Endodermal cell (in vitro differentiated cells): Measurements from ENCODE around the gene PPP4R1. TPM values are rescaled to one million over a fixed set of nuclear protein-coding genes. Genes with fewer than 3 reads are reported as not detected.

Source experiments
- DNase-seq: peaks from one replicate; pipeline ENCODE4 v3.0.0-alpha.2; 2017
- H3K27ac ChIP-seq: 2 replicates; pipeline ENCODE4 v1.5.1; 2013; ENCODE audit warnings: mild to moderate bottlenecking, low read depth, low read length, moderate library complexity
- H3K27me3 ChIP-seq: 2 replicates; pipeline ENCODE4 v1.6.1; 2013; ENCODE audit warnings: mild to moderate bottlenecking, low read length, moderate library complexity; ENCODE audit not compliant: insufficient read depth, control insufficient read depth, poor library complexity, severe bottlenecking
- H3K36me3 ChIP-seq: 2 replicates; pipeline ENCODE4 v1.7.0; 2013; ENCODE audit warnings: mild to moderate bottlenecking, low read length, moderate library complexity; ENCODE audit not compliant: control insufficient read depth, insufficient read depth
- H3K4me1 ChIP-seq: one replicate; pipeline ENCODE4 v1.7.0; 2013; ENCODE audit warnings: low read length; ENCODE audit not compliant: control insufficient read depth, insufficient read depth
- H3K4me3 ChIP-seq: 2 replicates; pipeline ENCODE4 v1.5.1; 2013; ENCODE audit warnings: mild to moderate bottlenecking, low read length, moderate library complexity
- H3K9ac ChIP-seq: 2 replicates; pipeline ENCODE4 v1.6.1; 2013; ENCODE audit warnings: mild to moderate bottlenecking, low read length, moderate library complexity; ENCODE audit not compliant: poor library complexity, severe bottlenecking; ENCODE audit errors: extremely low read depth
- H3K9me3 ChIP-seq: 2 replicates; pipeline ENCODE4 v1.6.1; 2013; ENCODE audit warnings: mild to moderate bottlenecking, low read length, moderate library complexity; ENCODE audit not compliant: control insufficient read depth
- H3K27ac Mint-ChIP-seq: 2 replicates; pipeline ENCODE4 v1.8.0; 2020; ENCODE audit warnings: mixed read lengths
- H3K27me3 Mint-ChIP-seq: 2 replicates; pipeline ENCODE4 v1.8.0; 2021; ENCODE audit warnings: mild to moderate bottlenecking, mixed read lengths; ENCODE audit not compliant: insufficient read depth
- H3K36me3 Mint-ChIP-seq: 2 replicates; pipeline ENCODE4 v1.8.0; 2020; ENCODE audit warnings: low read depth, mixed read lengths
- H3K4me1 Mint-ChIP-seq: 2 replicates; pipeline ENCODE4 v1.8.0; 2020; ENCODE audit warnings: mixed read lengths
- H3K4me3 Mint-ChIP-seq: 2 replicates; pipeline ENCODE4 v1.8.0; 2020; ENCODE audit warnings: mild to moderate bottlenecking, moderate library complexity, mixed read lengths
- H3K9me3 Mint-ChIP-seq: 2 replicates; pipeline ENCODE4 v1.8.0; 2020; ENCODE audit warnings: mild to moderate bottlenecking, mixed read lengths
- CTCF ChIP-seq: fragments of 200-600 bp; sonication (generic); conservative IDR thresholded peaks from 2 replicates; pipeline ENCODE4 v1.5.0; 2021; ENCODE audit warnings: antibody characterized with exemption, mild to moderate bottlenecking
- WGBS, 2 experiments: methylation state at CpG; one replicate each; pipeline versions ENCODE4 v1.1.5 to v1.1.7; 2013; ENCODE audit warnings: missing lambda C conversion rate in 2 of 2, mixed read lengths in 1 of 2; ENCODE audit not compliant: insufficient coverage in 1 of 2, insufficient read length in 1 of 2; 5-methylcytosine and 5-hydroxymethylcytosine counted together
- total RNA-seq, 2 donors: library from RNA; stranded (reverse); fragmentation: NEBNext Ultra II Directional in 1 of 2; extraction: Animal tissue kit (Norgen Biotek cat#: 25700) in 1 of 2; gene quantifications; 2 replicates in 1 of 2; 3 replicates in 1 of 2; pipeline ENCODE4 v1.2.1, GENCODE V29; 2021

Gene PPP4R1
- total RNA-seq, 2 donors from 2014 or later: 85.8 to 116 TPM

- Histone ChIP-seq H3K27me3 (no peaks in the 10 kb centered on the region), H3K9ac (no peak overlapping the region), H3K36me3 (peaks cover under 1% of the 10 kb centered on the region), H3K4me3 (no peak overlapping the region), H3K4me1 (no peaks in the 10 kb centered on the region), H3K9me3 (peaks cover 40% of the 10 kb centered on the region), H3K27ac (no peak overlapping the region)
- no peak for TF ChIP-seq CTCF
- Mint-ChIP-seq H3K4me1 (peaks cover 9% of the 10 kb centered on the region), H3K36me3 (peaks cover 31% of the 10 kb centered on the region), H3K9me3 (peaks cover 36% of the 10 kb centered on the region), H3K27me3 (no peaks in the 10 kb centered on the region), H3K4me3 (no peak overlapping the region), H3K27ac (no peak overlapping the region)
- DNase-seq: no peak
- 91 to 100% methylated on average over 1 of the region's 2 CpGs for WGBS, 2 experiments
These were observed 106.7 kb downstream of the PPP4R1 start for GRCh38 chr18:9507565-9508088.

GRCh38 chr18:9506046-9506792, 108.1 kb downstream of the PPP4R1 start:
- H3K4me3 Mint-ChIP-seq: no peak overlapping the region
- peaks cover 49% of the 10 kb centered on the region for H3K9me3 Mint-ChIP-seq
- Histone ChIP-seq H3K4me3 (no peak overlapping the region), H3K36me3 (peaks cover 9% of the 10 kb centered on the region), H3K27ac (no peak overlapping the region), H3K27me3 (no peaks in the 10 kb centered on the region), H3K4me1 (no peaks in the 10 kb centered on the region), H3K9ac (no peak overlapping the region), H3K9me3 (peaks cover 52% of the 10 kb centered on the region)
- peaks cover 43% of the 10 kb centered on the region for H3K36me3 Mint-ChIP-seq
- H3K27me3 Mint-ChIP-seq: no peaks in the 10 kb centered on the region
- no peak for TF ChIP-seq CTCF
- H3K4me1 Mint-ChIP-seq: peaks cover 9% of the 10 kb centered on the region
- 83 to 90% methylated on average over 3 to 4 of the region's 4 CpGs for WGBS, 2 experiments
- no peak for DNase-seq
- H3K27ac Mint-ChIP-seq: no peak overlapping the region

Other genes with a start within 250 kb of the PPP4R1 start
- gene RALBP1, start 139.0 kb downstream of the PPP4R1 start, total RNA-seq: 10 to 100 TPM; 60.5 to 64.9 TPM
- 10 to 100 TPM; 11.7 to 20.3 TPM for gene RAB31, start 93.7 kb upstream of the PPP4R1 start, total RNA-seq